ENCODE measurements around the gene EYA2.

DNA sequence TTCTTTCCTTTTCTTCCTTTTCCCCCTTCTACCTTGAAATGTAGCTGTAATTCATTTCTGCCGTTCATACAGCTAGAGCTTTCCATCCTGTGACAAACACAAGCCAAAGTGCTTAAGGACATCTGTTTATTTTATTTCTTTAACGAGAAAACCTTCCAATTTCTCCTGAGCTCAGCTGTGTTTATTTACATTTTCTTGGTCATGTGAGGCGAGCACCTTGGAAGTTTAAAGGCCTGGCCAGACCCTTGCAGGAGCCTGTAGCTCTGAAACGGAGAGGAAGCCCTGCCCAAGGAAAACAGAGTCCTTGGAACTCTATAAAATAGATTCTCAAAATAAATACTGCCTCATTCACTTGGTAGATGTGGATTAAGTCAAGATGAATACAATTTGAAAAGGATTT is 223.1 kb downstream of the EYA2 start:
- TF ChIP-seq POLR2A (IDR thresholded peaks at IDR 0.05) = no peak
- TF ChIP-seq, protein P1, sequence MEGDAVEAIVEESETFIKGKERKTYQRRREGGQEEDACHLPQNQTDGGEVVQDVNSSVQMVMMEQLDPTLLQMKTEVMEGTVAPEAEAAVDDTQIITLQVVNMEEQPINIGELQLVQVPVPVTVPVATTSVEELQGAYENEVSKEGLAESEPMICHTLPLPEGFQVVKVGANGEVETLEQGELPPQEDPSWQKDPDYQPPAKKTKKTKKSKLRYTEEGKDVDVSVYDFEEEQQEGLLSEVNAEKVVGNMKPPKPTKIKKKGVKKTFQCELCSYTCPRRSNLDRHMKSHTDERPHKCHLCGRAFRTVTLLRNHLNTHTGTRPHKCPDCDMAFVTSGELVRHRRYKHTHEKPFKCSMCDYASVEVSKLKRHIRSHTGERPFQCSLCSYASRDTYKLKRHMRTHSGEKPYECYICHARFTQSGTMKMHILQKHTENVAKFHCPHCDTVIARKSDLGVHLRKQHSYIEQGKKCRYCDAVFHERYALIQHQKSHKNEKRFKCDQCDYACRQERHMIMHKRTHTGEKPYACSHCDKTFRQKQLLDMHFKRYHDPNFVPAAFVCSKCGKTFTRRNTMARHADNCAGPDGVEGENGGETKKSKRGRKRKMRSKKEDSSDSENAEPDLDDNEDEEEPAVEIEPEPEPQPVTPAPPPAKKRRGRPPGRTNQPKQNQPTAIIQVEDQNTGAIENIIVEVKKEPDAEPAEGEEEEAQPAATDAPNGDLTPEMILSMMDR (IDR thresholded peaks at IDR 0.05) = no peak
